Trophoblast cell (in vitro differentiated cells and primary cell): ENCODE data around the gene AGER.
"Not testable (repeated sequence)": the region's sequence is repeated elsewhere in the genome, so short reads cannot be mapped to it uniquely, and the experiment has no call there.

Experiments used
- DNase-seq, 2 donors: peaks; one replicate each; pipeline ENCODE4 v3.0.0-alpha.2; 2016
- H2AFZ ChIP-seq: 2 replicates; pipeline ENCODE4 v1.6.1; 2013; ENCODE audit warnings: low read length, moderate library complexity, mild to moderate bottlenecking; ENCODE audit not compliant: insufficient read depth, poor library complexity
- H2AK5ac ChIP-seq: 2 replicates; pipeline ENCODE4 v1.6.1; 2013; ENCODE audit warnings: mild to moderate bottlenecking, low read length
- H2BK120ac ChIP-seq: 2 replicates; pipeline ENCODE4 v1.6.1; 2013; ENCODE audit warnings: low read length, mild to moderate bottlenecking, moderate library complexity; ENCODE audit not compliant: insufficient read depth, poor library complexity
- H2BK12ac ChIP-seq: 2 replicates; pipeline ENCODE4 v1.6.1; 2013; ENCODE audit warnings: mild to moderate bottlenecking, low read length, moderate library complexity
- H2BK5ac ChIP-seq: 2 replicates; pipeline ENCODE4 v1.6.1; 2013; ENCODE audit warnings: low read length, low read depth, moderate library complexity, mild to moderate bottlenecking; ENCODE audit not compliant: poor library complexity
- H3K14ac ChIP-seq: 2 replicates; pipeline ENCODE4 v1.6.1; 2013; ENCODE audit warnings: mild to moderate bottlenecking, low read length
- H3K18ac ChIP-seq: 2 replicates; pipeline ENCODE4 v1.6.1; 2013; ENCODE audit warnings: mild to moderate bottlenecking, low read length
- H3K23ac ChIP-seq: 2 replicates; pipeline ENCODE4 v1.6.1; 2013; ENCODE audit warnings: low read length
- H3K27ac ChIP-seq: 2 replicates; pipeline ENCODE4 v1.5.1; 2013; ENCODE audit warnings: low read depth, mild to moderate bottlenecking, inconsistent platforms, low read length, moderate library complexity
- H3K27me3 ChIP-seq: 2 replicates; pipeline ENCODE4 v1.6.1; 2013; ENCODE audit warnings: inconsistent platforms, mild to moderate bottlenecking, low read length, moderate library complexity; ENCODE audit not compliant: insufficient read depth
- H3K36me3 ChIP-seq, 2 experiments: 1 replicate in 1 of 2; 2 replicates in 1 of 2; pipeline ENCODE4 v1.6.1; 2013; ENCODE audit warnings: low read length in 2 of 2, mild to moderate bottlenecking in 2 of 2, moderate library complexity in 1 of 2; ENCODE audit not compliant: insufficient read depth in 2 of 2, control insufficient read depth in 1 of 2
- H3K4ac ChIP-seq: 2 replicates; pipeline ENCODE4 v1.6.1; 2013; ENCODE audit warnings: low read depth, mild to moderate bottlenecking, low read length, moderate library complexity
- H3K4me1 ChIP-seq, 2 experiments: 1 replicate in 1 of 2; 2 replicates in 1 of 2; pipeline ENCODE4 v1.6.1; 2013; ENCODE audit warnings: low read length in 2 of 2, mild to moderate bottlenecking in 2 of 2, moderate library complexity in 1 of 2; ENCODE audit not compliant: insufficient read depth in 2 of 2, control insufficient read depth in 1 of 2
- H3K4me2 ChIP-seq: 2 replicates; pipeline ENCODE4 v1.6.1; 2013; ENCODE audit warnings: inconsistent platforms, mild to moderate bottlenecking, low read length, moderate library complexity
- H3K4me3 ChIP-seq: 2 replicates; pipeline ENCODE4 v1.5.1; 2013; ENCODE audit warnings: mild to moderate bottlenecking, low read depth, low read length, inconsistent platforms
- H3K79me1 ChIP-seq: one replicate; pipeline ENCODE4 v1.6.1; 2013; ENCODE audit warnings: low read length
- H3K79me2 ChIP-seq: 2 replicates; pipeline ENCODE4 v1.6.1; 2013; ENCODE audit warnings: low read length, mild to moderate bottlenecking; ENCODE audit not compliant: control insufficient read depth, insufficient read depth, poor library complexity
- H3K9ac ChIP-seq: 2 replicates; pipeline ENCODE4 v1.6.1; 2013; ENCODE audit warnings: mild to moderate bottlenecking, low read length
- H3K9me3 ChIP-seq: 2 replicates; pipeline ENCODE4 v1.6.1; 2013; ENCODE audit warnings: low read depth, mild to moderate bottlenecking, control low read depth, inconsistent platforms, low read length; ENCODE audit not compliant: insufficient read depth
- H4K12ac ChIP-seq: 2 replicates; pipeline ENCODE4 v1.6.1; 2013; ENCODE audit warnings: low read depth, mild to moderate bottlenecking, low read length, moderate library complexity
- H4K8ac ChIP-seq: 2 replicates; pipeline ENCODE4 v1.6.1; 2013; ENCODE audit warnings: low read depth, mild to moderate bottlenecking, low read length, moderate library complexity
- H4K91ac ChIP-seq: one replicate; pipeline ENCODE4 v1.6.1; 2013; ENCODE audit warnings: low read depth, mild to moderate bottlenecking, low read length, moderate library complexity
- WGBS: extraction: QIAGEN DNeasy Blood & Tissue Kit; methylation state at CpG from one replicate; pipeline ENCODE4 v1.1.7; 2013; ENCODE audit warnings: missing lambda C conversion rate; ENCODE audit not compliant: insufficient read length, insufficient coverage; ENCODE audit errors: extremely low coverage; 5-methylcytosine and 5-hydroxymethylcytosine counted together

The AGER gene

GRCh38 chr6:32146687-32147086 lies 37.4 kb downstream of the AGER start:
- H3K9me3 ChIP-seq, result peaks cover 3% of the 10 kb centered on the region
- no peak for DNase-seq
- H3K27ac ChIP-seq, result no peak overlapping the region
- no CpG with 5 or more reads among the region's 4 CpGs for WGBS
- no peak overlapping the region for H3K9ac ChIP-seq
- no peak overlapping the region for H2AFZ ChIP-seq
- H3K27me3 ChIP-seq, result peaks cover 16% of the 10 kb centered on the region
- H3K79me2 ChIP-seq, result no peaks in the 10 kb centered on the region
- no peak overlapping the region for H4K91ac ChIP-seq
- no peak overlapping the region for H3K4me2 ChIP-seq
- peaks cover 0 to 2% of the 10 kb centered on the region in 2 experiments for H3K4me1 ChIP-seq
- H2BK5ac ChIP-seq, result no peak overlapping the region
- no peak overlapping the region for H3K23ac ChIP-seq
- no peak overlapping the region for H2AK5ac ChIP-seq
- H2BK12ac ChIP-seq, result no peak overlapping the region
- no peak overlapping the region for H2BK120ac ChIP-seq
- no peak overlapping the region for H3K4me3 ChIP-seq
- H3K18ac ChIP-seq, result no peak overlapping the region
- H4K12ac ChIP-seq, result no peak overlapping the region
- H3K36me3 ChIP-seq, result no peaks in the 10 kb centered on the region
- H3K79me1 ChIP-seq, result no peaks in the 10 kb centered on the region
- H3K4ac ChIP-seq, result no peak overlapping the region
- H3K14ac ChIP-seq, result no peak overlapping the region
- no peak overlapping the region for H4K8ac ChIP-seq

GRCh38 chr6:32146287-32146686 lies 37.8 kb downstream of the AGER start:
- Histone ChIP-seq H2AK5ac (no peak overlapping the region), H3K27ac (no peak overlapping the region), H3K14ac (no peak overlapping the region), H3K27me3 (peaks cover 13% of the 10 kb centered on the region), H4K8ac (no peak overlapping the region), H3K9ac (no peak overlapping the region), H3K4me2 (no peak overlapping the region), H2AFZ (no peak overlapping the region), H3K4ac (no peak overlapping the region), H3K4me1 (peaks cover 0 to 2% of the 10 kb centered on the region in 2 experiments), H3K79me2 (no peaks in the 10 kb centered on the region), H2BK5ac (no peak overlapping the region), H3K9me3 (peaks cover 3% of the 10 kb centered on the region), H3K18ac (no peak overlapping the region), H4K91ac (no peak overlapping the region), H3K79me1 (no peaks in the 10 kb centered on the region), H3K36me3 (no peaks in the 10 kb centered on the region), H4K12ac (no peak overlapping the region), H2BK12ac (no peak overlapping the region), H3K23ac (no peak overlapping the region), H3K4me3 (no peak overlapping the region), H2BK120ac (no peak overlapping the region)
- DNase-seq, result no peak
- WGBS, result no CpG with 5 or more reads among the region's 1 CpG

GRCh38 chr6:32144238-32144637 lies 39.8 kb downstream of the AGER start:
- not testable (repeated sequence) for H3K18ac ChIP-seq, H4K91ac ChIP-seq, H4K12ac ChIP-seq, H4K8ac ChIP-seq, H3K23ac ChIP-seq, H3K9me3 ChIP-seq, H2BK5ac ChIP-seq, H3K4ac ChIP-seq, DNase-seq, H2AFZ ChIP-seq, H3K79me2 ChIP-seq, H3K4me2 ChIP-seq, H3K27ac ChIP-seq, H3K27me3 ChIP-seq, H2BK12ac ChIP-seq, H3K36me3 ChIP-seq, H3K4me3 ChIP-seq, H2AK5ac ChIP-seq, H3K79me1 ChIP-seq, H2BK120ac ChIP-seq, H3K4me1 ChIP-seq, H3K9ac ChIP-seq, H3K14ac ChIP-seq
- no CpG with 5 or more reads among the region's 7 CpGs for WGBS

- no peak overlapping the region for H3K4me2 ChIP-seq
- no peaks in the 10 kb centered on the region for H3K79me2 ChIP-seq
- H3K4me1 ChIP-seq, result no peaks in the 10 kb centered on the region
- H2BK120ac ChIP-seq, result no peak overlapping the region
- no peak overlapping the region for H3K18ac ChIP-seq
- no peak overlapping the region for H2BK5ac ChIP-seq
- no peak overlapping the region for H3K4me3 ChIP-seq
- no peak overlapping the region for H4K12ac ChIP-seq
- H3K27me3 ChIP-seq, result no peaks in the 10 kb centered on the region
- H2BK12ac ChIP-seq, result no peak overlapping the region
- no peak overlapping the region for H2AK5ac ChIP-seq
- H3K9me3 ChIP-seq, result no peaks in the 10 kb centered on the region
- H3K27ac ChIP-seq, result no peak overlapping the region
- no peak overlapping the region for H2AFZ ChIP-seq
- no peaks in the 10 kb centered on the region for H3K79me1 ChIP-seq
- H4K8ac ChIP-seq, result no peak overlapping the region
- H3K23ac ChIP-seq, result no peak overlapping the region
- no CpG with 5 or more reads among the region's 5 CpGs for WGBS
- H4K91ac ChIP-seq, result no peak overlapping the region
- no peaks in the 10 kb centered on the region for H3K36me3 ChIP-seq
- no peak overlapping the region for H3K14ac ChIP-seq
- no peak overlapping the region for H3K4ac ChIP-seq
- H3K9ac ChIP-seq, result no peak overlapping the region
- DNase-seq, result no peak
Observed at GRCh38 chr6:32140420-32141046, 43.5 kb downstream of the AGER start.
